IMR-90 (cell line): ENCODE data around the gene EHMT1. TPM values are rescaled to one million over a fixed set of nuclear protein-coding genes. Genes with fewer than 3 reads are reported as not detected.

Source experiments
- ATAC-seq: fragments of 200-7000 bp; cut with Tn5 transposase; 2 replicates; pipeline ENCODE4 v1.9.1; 2020; ENCODE audit warnings: low read depth, mild to moderate bottlenecking, moderate library complexity
- BruUV-seq: library from RNA; stranded (reverse); fragments of 400-500 nt; replicated peaks from 2 replicates; lab custom pipeline; 2021; lab: Mats Ljungman, UMichigan
- CTCF ChIA-PET: fragments of 300-600 bp; formaldehyde crosslinking; extraction: SDS; loops from one replicate; lab custom pipeline; 2021; ENCODE audit warnings: antibody characterized with exemption; lab: Yijun Ruan, JAX
- POLR2A ChIA-PET: fragments of 300-600 bp; sonication (Branson Sonifier 250); formaldehyde crosslinking; loops from one replicate; lab custom pipeline; 2022; ENCODE audit warnings: antibody characterized with exemption; ENCODE audit not compliant: unreplicated experiment; lab: Charles Lee
- DNase-seq: peaks from one replicate; pipeline ENCODE4 v3.0.0; 2013
- H2AFZ ChIP-seq: replicated peaks from 2 replicates; pipeline ENCODE3; 2013; ENCODE audit warnings: low read length, mild to moderate bottlenecking; ENCODE audit not compliant: poor library complexity
- H2AK5ac ChIP-seq: 2 replicates; pipeline ENCODE4 v1.6.1; 2013; ENCODE audit warnings: low read depth, low read length, inconsistent platforms
- H2AK9ac ChIP-seq: replicated peaks from 2 replicates; pipeline ENCODE3; 2013; ENCODE audit warnings: mild to moderate bottlenecking, low read depth, low read length, moderate library complexity; ENCODE audit not compliant: poor library complexity
- H2BK120ac ChIP-seq: 2 replicates; pipeline ENCODE4 v1.6.1; 2013; ENCODE audit warnings: low read depth, low read length, inconsistent platforms
- H2BK15ac ChIP-seq: 3 replicates; pipeline ENCODE4 v1.6.1; 2013; ENCODE audit warnings: low read depth, low read length, inconsistent platforms
- H2BK20ac ChIP-seq: 2 replicates; pipeline ENCODE4 v1.6.1; 2013; ENCODE audit warnings: low read depth, mild to moderate bottlenecking, inconsistent platforms, low read length, moderate library complexity
- H2BK5ac ChIP-seq: 2 replicates; pipeline ENCODE4 v1.6.1; 2013; ENCODE audit warnings: mild to moderate bottlenecking, low read depth, low read length, inconsistent platforms; ENCODE audit not compliant: poor library complexity, severe bottlenecking
- H3K14ac ChIP-seq: replicated peaks from 2 replicates; pipeline ENCODE4 v1.6.1; 2013; ENCODE audit warnings: low read depth, low read length, inconsistent platforms
- H3K18ac ChIP-seq: 2 replicates; pipeline ENCODE4 v1.6.1; 2013; ENCODE audit warnings: low read depth, low read length, control low read depth
- H3K23ac ChIP-seq: 2 replicates; pipeline ENCODE4 v1.6.1; 2013; ENCODE audit warnings: low read depth, low read length, inconsistent platforms
- H3K27ac ChIP-seq: 2 replicates; pipeline ENCODE4 v1.5.1; 2013; ENCODE audit warnings: mild to moderate bottlenecking, control low read depth, low read length; ENCODE audit not compliant: insufficient read depth
- H3K27me3 ChIP-seq: 2 replicates; pipeline ENCODE4 v1.6.1; 2013; ENCODE audit warnings: low read length; ENCODE audit not compliant: control insufficient read depth, insufficient read depth
- H3K36me3 ChIP-seq: 2 replicates; pipeline ENCODE4 v1.6.1; 2013; ENCODE audit warnings: low read length, mixed read lengths; ENCODE audit not compliant: control insufficient read depth, insufficient read depth
- H3K4ac ChIP-seq: 2 replicates; pipeline ENCODE4 v1.6.1; 2013; ENCODE audit warnings: low read depth, low read length, inconsistent platforms
- H3K4me1 ChIP-seq: 2 replicates; pipeline ENCODE4 v1.6.1; 2013; ENCODE audit warnings: low read length, mixed read lengths; ENCODE audit not compliant: control insufficient read depth, insufficient read depth
- H3K4me2 ChIP-seq: 2 replicates; pipeline ENCODE4 v1.6.1; 2013; ENCODE audit warnings: low read depth, mild to moderate bottlenecking, control low read depth, low read length, moderate library complexity
- H3K4me3 ChIP-seq: 2 replicates; pipeline ENCODE4 v1.5.1; 2013; ENCODE audit warnings: low read depth, mild to moderate bottlenecking, control low read depth, low read length, moderate library complexity; ENCODE audit not compliant: insufficient read depth
- H3K56ac ChIP-seq: 2 replicates; pipeline ENCODE4 v1.6.1; 2013; ENCODE audit warnings: low read length, inconsistent platforms; ENCODE audit not compliant: insufficient read depth; ENCODE audit errors: extremely low read depth
- H3K79me1 ChIP-seq, 2 experiments: 2 replicates each; pipeline ENCODE4 v1.6.1; 2013; ENCODE audit warnings: low read length in 2 of 2, inconsistent platforms in 1 of 2, low read depth in 1 of 2
- H3K9ac ChIP-seq: 2 replicates; pipeline ENCODE4 v1.6.1; 2013; ENCODE audit warnings: low read depth, low read length, control low read depth
- H3K9me1 ChIP-seq: 2 replicates; pipeline ENCODE4 v1.6.1; 2013; ENCODE audit warnings: low read length, inconsistent platforms; ENCODE audit not compliant: insufficient read depth
- H3K9me3 ChIP-seq: 2 replicates; pipeline ENCODE4 v1.6.1; 2013; ENCODE audit warnings: low read length; ENCODE audit not compliant: control insufficient read depth, insufficient read depth
- H4K20me1 ChIP-seq: 2 replicates; pipeline ENCODE4 v1.6.1; 2013; ENCODE audit warnings: low read length, inconsistent platforms; ENCODE audit not compliant: insufficient read depth
- H4K5ac ChIP-seq: 2 replicates; pipeline ENCODE4 v1.6.1; 2013; ENCODE audit warnings: mild to moderate bottlenecking, low read depth, low read length, control low read depth
- H4K8ac ChIP-seq, 2 experiments: 2 replicates each; pipeline ENCODE4 v1.6.1; 2013; ENCODE audit warnings: low read depth in 2 of 2, low read length in 2 of 2, control low read depth in 1 of 2, inconsistent platforms in 1 of 2
- H4K91ac ChIP-seq: 2 replicates; pipeline ENCODE4 v1.6.1; 2013; ENCODE audit warnings: low read depth, low read length, inconsistent platforms; ENCODE audit not compliant: insufficient read depth
- CEBPB ChIP-seq: IDR thresholded peaks from 2 replicates; pipeline ENCODE4 v1.6.1; 2012; ENCODE audit warnings: low read depth, low read length, improper control_type of control experiment
- WGBS, 2 experiments: methylation state at CpG; one replicate each; pipeline versions ENCODE4 v1.1.5 to v1.1.7; 2013; ENCODE audit warnings: missing lambda C conversion rate in 2 of 2; ENCODE audit not compliant: insufficient read length in 1 of 2; ENCODE audit errors: extremely low coverage in 2 of 2; 5-methylcytosine and 5-hydroxymethylcytosine counted together
- dilution Hi-C: fragments of 300-500 bp; cut with HindIII; formaldehyde crosslinking; loops from one replicate; pipeline ENCODE4 v1.14.3; 2018; ENCODE audit warnings: low sequenced_read_pairs; ENCODE audit not compliant: unreplicated experiment
- in situ Hi-C: fragments of 300-500 bp; cut with MboI; formaldehyde crosslinking; loops from 3 replicates; pipeline ENCODE4 v1.14.3; 2019; ENCODE audit warnings: low sequenced_read_pairs, inconsistent platforms, mixed read lengths
- intact Hi-C: fragments of 100-400 bp; cut with micrococcal nuclease; formaldehyde crosslinking; loops from 2 replicates; pipeline ENCODE4 v1.10.0; 2022
- polyA plus RNA-seq, 3 experiments: library from polyadenylated mRNA; depleted of rRNA; stranded (reverse); fragments of >200 nt; gene quantifications; 2 replicates each; pipeline ENCODE4 v1.2.3, GENCODE V29; 2012; ENCODE audit warnings: low replicate concordance in 1 of 3
- total RNA-seq: library from RNA; depleted of rRNA; stranded (reverse); fragments of >200 nt; gene quantifications from 2 replicates; pipeline ENCODE4 v1.2.3, GENCODE V29; 2012

EHMT1 gene
- total and polyA plus RNA-seq, 2 of the 4 experiments (the other 2 are of a cell fraction) = 32.8 to 35.1 TPM

DNA sequence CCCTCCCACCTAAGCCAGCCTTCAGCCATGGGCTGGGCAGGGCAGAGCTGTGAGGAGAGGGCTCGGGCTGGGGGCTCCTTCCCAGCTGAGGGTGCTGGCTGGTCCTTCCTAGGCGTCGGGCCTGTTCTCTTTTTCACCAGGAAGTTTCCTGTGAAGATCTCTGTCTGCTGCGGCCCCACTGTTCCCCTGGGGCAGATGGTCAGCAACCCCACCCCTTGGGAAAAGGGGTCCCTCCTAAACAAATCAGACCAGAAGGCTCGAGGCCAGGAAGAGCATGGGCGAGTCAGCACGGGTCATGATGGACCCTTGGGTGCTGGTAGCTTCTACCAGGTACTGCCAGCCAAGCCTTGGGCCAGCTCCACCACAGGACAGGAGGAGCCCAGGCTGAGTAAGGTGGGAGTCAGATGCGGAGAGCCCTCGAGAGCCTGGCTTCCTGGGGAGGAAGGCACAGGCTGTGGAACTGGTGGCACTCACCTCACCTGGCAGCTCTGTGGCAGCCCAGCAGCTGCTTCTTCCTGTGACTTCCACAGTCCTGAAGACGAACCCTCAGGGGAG lies 262.2 kb downstream of the EHMT1 start:
- WGBS, 2 experiments = 30% methylated on average over 3 of the region's 10 CpGs; no CpG with 5 or more reads in 1 of the 2 experiments

More for the DNA sequence above, 262.2 kb downstream of the EHMT1 start:
- Histone ChIP-seq H4K91ac (no peak overlapping the region), H4K8ac (no peak overlapping the region), H4K20me1 (no peaks in the 10 kb centered on the region), H3K9me3 (peaks cover 11% of the 10 kb centered on the region), H2AFZ (no peak overlapping the region), H3K4ac (no peak overlapping the region), H3K79me1 (no peaks in the 10 kb centered on the region), H3K4me1 (no peaks in the 10 kb centered on the region), H3K23ac (no peak overlapping the region), H3K27ac (no peak overlapping the region), H4K5ac (no peak overlapping the region), H3K36me3 (no peaks in the 10 kb centered on the region), H2AK9ac (peak overlapping the region; percentile 55), H3K4me3 (no peak overlapping the region), H3K18ac (no peak overlapping the region), H3K4me2 (no peak overlapping the region), H3K9me1 (no peaks in the 10 kb centered on the region), H3K27me3 (no peaks in the 10 kb centered on the region; the same call in 1 of the 2 replicates), H2BK20ac (no peak overlapping the region), H2BK5ac (no peak overlapping the region), H2BK15ac (no peak overlapping the region), H3K56ac (no peak overlapping the region), H3K14ac (no peak overlapping the region), H2AK5ac (no peak overlapping the region), H3K9ac (no peak overlapping the region), H2BK120ac (no peak overlapping the region)
- DNase-seq (no peak), ATAC-seq (no peak)
- in situ Hi-C loops (no loop called here), intact Hi-C loops (no loop called here), dilution Hi-C loops (no loop called here)
- BruUV-seq = no TSS peak
- POLR2A ChIA-PET = no interaction called here
- TF ChIP-seq CEBPB = no peak
- CTCF ChIA-PET = no interaction called here
